CD14-positive monocyte (primary cell): Measurements from ENCODE around the gene TARP.

Experiments used
- DNase-seq, 3 donors: peaks; one replicate each; pipeline ENCODE4 v3.0.0-alpha.2; 2011 to 2022
- H2AFZ ChIP-seq: 2 replicates; pipeline ENCODE4 v1.6.0; 2012; ENCODE audit warnings: mild to moderate bottlenecking, low read depth, low read length, inconsistent platforms; ENCODE audit not compliant: insufficient read depth, poor library complexity, severe bottlenecking
- H3K27ac ChIP-seq, 2 donors: 1 replicate in 1 of 2; 2 replicates in 1 of 2; pipeline ENCODE4 v1.5.1; 2012 to 2013; ENCODE audit warnings: low read length in 2 of 2, control low read depth in 1 of 2, inconsistent platforms in 1 of 2, low read depth in 1 of 2, mild to moderate bottlenecking in 1 of 2
- H3K27me3 ChIP-seq, 2 donors: one replicate each; pipeline versions ENCODE4 v1.6.0 to v1.6.1; 2011 to 2013; ENCODE audit warnings: low read length in 2 of 2; ENCODE audit not compliant: control insufficient read depth in 2 of 2, insufficient read depth in 2 of 2
- H3K36me3 ChIP-seq, 2 donors: replicated peaks in 1 of 2; 1 replicate in 1 of 2; 2 replicates in 1 of 2; pipeline versions ENCODE4 v1.5.1 to v1.6.1; 2012 to 2013; ENCODE audit warnings: low read length in 2 of 2, control low read depth in 1 of 2, inconsistent platforms in 1 of 2, mild to moderate bottlenecking in 1 of 2; ENCODE audit not compliant: insufficient read depth in 2 of 2, control insufficient read depth in 1 of 2
- H3K4me1 ChIP-seq, 2 donors: 1 replicate in 1 of 2; 2 replicates in 1 of 2; pipeline versions ENCODE4 v1.5.1 to v1.6.1; 2012 to 2013; ENCODE audit warnings: low read length in 2 of 2, control low read depth in 1 of 2, inconsistent platforms in 1 of 2, mild to moderate bottlenecking in 1 of 2, moderate library complexity in 1 of 2; ENCODE audit not compliant: insufficient read depth in 2 of 2, control insufficient read depth in 1 of 2
- H3K4me2 ChIP-seq: replicated peaks from 2 replicates; pipeline ENCODE3; 2012; ENCODE audit warnings: low read length, moderate library complexity, mild to moderate bottlenecking; ENCODE audit not compliant: poor library complexity, severe bottlenecking; ENCODE audit errors: extremely low read depth
- H3K4me3 ChIP-seq, 3 experiments: fragments of 200-600 bp in 1 of 3; sonication (generic) in 1 of 3; replicated peaks in 1 of 3; 1 replicate in 2 of 3; 2 replicates in 1 of 3; pipeline ENCODE4 v1.5.1; 2011 to 2013; ENCODE audit warnings: low read length in 3 of 3, mild to moderate bottlenecking in 3 of 3, control low read depth in 2 of 3, low read depth in 2 of 3, inconsistent platforms in 1 of 3, moderate library complexity in 1 of 3
- H3K79me2 ChIP-seq: 2 replicates; pipeline ENCODE4 v1.6.0; 2012; ENCODE audit warnings: mild to moderate bottlenecking, control low read depth, inconsistent platforms, low read length, moderate library complexity; ENCODE audit not compliant: insufficient read depth
- H3K9ac ChIP-seq: 2 replicates; pipeline ENCODE4 v1.6.0; 2017; ENCODE audit warnings: low read length, mild to moderate bottlenecking; ENCODE audit not compliant: insufficient read depth, poor library complexity, severe bottlenecking
- H3K9me3 ChIP-seq, 2 donors: replicated peaks in 1 of 2; 1 replicate in 1 of 2; 2 replicates in 1 of 2; pipeline versions ENCODE4 v1.5.1 to v1.6.1; 2012 to 2013; ENCODE audit warnings: low read length in 2 of 2, control low read depth in 1 of 2; ENCODE audit not compliant: control insufficient read depth in 1 of 2, insufficient read depth in 1 of 2
- H4K20me1 ChIP-seq: 2 replicates; pipeline ENCODE4 v1.6.0; 2012; ENCODE audit warnings: mild to moderate bottlenecking, low read length, control low read depth, moderate library complexity; ENCODE audit not compliant: insufficient read depth
- H3K27ac Mint-ChIP-seq, 7 donors: one replicate each; pipeline ENCODE4 v1.8.0; 2020; ENCODE audit warnings: mild to moderate bottlenecking in 7 of 7, mixed read lengths in 7 of 7, moderate library complexity in 6 of 7, inconsistent platforms in 2 of 7
- H3K27me3 Mint-ChIP-seq, 3 donors: one replicate each; pipeline ENCODE4 v1.8.0; 2021 to 2022; ENCODE audit warnings: low read depth in 3 of 3, mild to moderate bottlenecking in 3 of 3, mixed read lengths in 3 of 3, moderate library complexity in 3 of 3, inconsistent platforms in 1 of 3
- H3K36me3 Mint-ChIP-seq, 2 donors: one replicate each; pipeline ENCODE4 v1.8.0; 2020; ENCODE audit warnings: mixed read lengths in 2 of 2, inconsistent platforms in 1 of 2, mild to moderate bottlenecking in 1 of 2
- H3K4me1 Mint-ChIP-seq: one replicate; pipeline ENCODE4 v1.8.0; 2020; ENCODE audit warnings: mild to moderate bottlenecking, mixed read lengths
- H3K4me3 Mint-ChIP-seq, 2 donors: one replicate each; pipeline ENCODE4 v1.8.0; 2020; ENCODE audit warnings: mild to moderate bottlenecking in 2 of 2, mixed read lengths in 2 of 2, moderate library complexity in 1 of 2
- H3K9me3 Mint-ChIP-seq, 7 donors: one replicate each; pipeline ENCODE4 v1.8.0; 2020 to 2022; ENCODE audit warnings: mixed read lengths in 7 of 7, mild to moderate bottlenecking in 6 of 7, moderate library complexity in 6 of 7, inconsistent platforms in 2 of 7
- whole genome bisulfite sequencing: methylation state at CpG from one replicate; pipeline ENCODE4 v1.1.5; 2013; ENCODE audit warnings: missing lambda C conversion rate; ENCODE audit not compliant: insufficient coverage; 5-methylcytosine and 5-hydroxymethylcytosine counted together
- intact Hi-C, 2 donors: fragments of 100-400 bp; cut with micrococcal nuclease; formaldehyde crosslinking; loops; one replicate each; pipeline versions ENCODE4 v1.15.0 to v1.15.1; 2023
- TF ChIP-seq, protein P1 (sequence below): fragments of 200-600 bp; IDR thresholded peaks from one replicate; pipeline ENCODE4 v1.8.0; 2022; ENCODE audit warnings: antibody characterized with exemption, mild to moderate bottlenecking

TARP gene

GRCh38 chr7:38312821-38313220 is 39.4 kb upstream of the TARP start:
- H3K79me2 ChIP-seq: peaks cover 21% of the 10 kb centered on the region
- no peaks in the 10 kb centered on the region for H3K9me3 ChIP-seq
- TF ChIP-seq, protein P1, sequence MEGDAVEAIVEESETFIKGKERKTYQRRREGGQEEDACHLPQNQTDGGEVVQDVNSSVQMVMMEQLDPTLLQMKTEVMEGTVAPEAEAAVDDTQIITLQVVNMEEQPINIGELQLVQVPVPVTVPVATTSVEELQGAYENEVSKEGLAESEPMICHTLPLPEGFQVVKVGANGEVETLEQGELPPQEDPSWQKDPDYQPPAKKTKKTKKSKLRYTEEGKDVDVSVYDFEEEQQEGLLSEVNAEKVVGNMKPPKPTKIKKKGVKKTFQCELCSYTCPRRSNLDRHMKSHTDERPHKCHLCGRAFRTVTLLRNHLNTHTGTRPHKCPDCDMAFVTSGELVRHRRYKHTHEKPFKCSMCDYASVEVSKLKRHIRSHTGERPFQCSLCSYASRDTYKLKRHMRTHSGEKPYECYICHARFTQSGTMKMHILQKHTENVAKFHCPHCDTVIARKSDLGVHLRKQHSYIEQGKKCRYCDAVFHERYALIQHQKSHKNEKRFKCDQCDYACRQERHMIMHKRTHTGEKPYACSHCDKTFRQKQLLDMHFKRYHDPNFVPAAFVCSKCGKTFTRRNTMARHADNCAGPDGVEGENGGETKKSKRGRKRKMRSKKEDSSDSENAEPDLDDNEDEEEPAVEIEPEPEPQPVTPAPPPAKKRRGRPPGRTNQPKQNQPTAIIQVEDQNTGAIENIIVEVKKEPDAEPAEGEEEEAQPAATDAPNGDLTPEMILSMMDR: no peak
- peaks cover 47 to 58% of the 10 kb centered on the region in 2 donors for H3K4me1 ChIP-seq
- no peaks in the 10 kb centered on the region for H3K36me3 ChIP-seq
- no CpG with 5 or more reads among the region's 2 CpGs for WGBS
- peak overlapping the region; percentile 52 for H2AFZ ChIP-seq
- H3K27me3 Mint-ChIP-seq: no peaks in the 10 kb centered on the region
- H3K4me2 ChIP-seq: peak overlapping the region; percentile 82
- no peaks in the 10 kb centered on the region for H3K27me3 ChIP-seq
- H3K36me3 Mint-ChIP-seq: no peaks in the 10 kb centered on the region
- no peaks in the 10 kb centered on the region for H4K20me1 ChIP-seq
- H3K4me3 ChIP-seq: peak overlapping the region; percentile 8 to 78 (median 24)
- intact Hi-C loops: no loop called here
- peak; percentile 42 to 75 (median 73) for DNase-seq
- H3K9me3 Mint-ChIP-seq: no peaks in the 10 kb centered on the region
- H3K9ac ChIP-seq: no peak overlapping the region
- H3K4me1 Mint-ChIP-seq: peaks cover 53% of the 10 kb centered on the region
- peak overlapping the region; percentile 64 to 74 for H3K4me3 Mint-ChIP-seq
- H3K27ac ChIP-seq: peak overlapping the region; percentile 55 to 67
- H3K27ac Mint-ChIP-seq: peak overlapping the region; percentile 72 to 87 (median 76)

GRCh38 chr7:38311329-38311937 is 38.0 kb upstream of the TARP start:
- intact Hi-C loops: no loop called here
- peaks cover 41 to 59% of the 10 kb centered on the region in 2 donors for H3K4me1 ChIP-seq

More at GRCh38 chr7:38311329-38311937, 38.0 kb upstream of the TARP start:
- H3K27me3 ChIP-seq: no peaks in the 10 kb centered on the region
- H3K79me2 ChIP-seq: peaks cover 15% of the 10 kb centered on the region
- H4K20me1 ChIP-seq: no peaks in the 10 kb centered on the region
- H3K9ac ChIP-seq: peak overlapping the region; percentile 76
- peaks cover 0 to 4% of the 10 kb centered on the region in 2 donors for H3K9me3 ChIP-seq
- Mint-ChIP-seq H3K4me1 (peaks cover 55% of the 10 kb centered on the region), H3K36me3 (peaks cover 0 to 4% of the 10 kb centered on the region in 2 donors), H3K4me3 (peak overlapping the region; percentile 80 to 93), H3K27me3 (peaks cover 0 to 2% (median 0%) of the 10 kb centered on the region in 3 donors), H3K27ac (peak overlapping the region; percentile 84 to 93 (median 86)), H3K9me3 (peaks cover 0 to 6% (median 4%) of the 10 kb centered on the region in 7 donors)
- no peaks in the 10 kb centered on the region for H3K36me3 ChIP-seq
- H3K27ac ChIP-seq: peak overlapping the region; percentile 77 to 85
- H3K4me2 ChIP-seq: peak overlapping the region; percentile 82
- TF ChIP-seq, protein P1: no peak
- H3K4me3 ChIP-seq: peak overlapping the region; percentile 64 to 78 (median 72)
- 4% methylated on average over 31 of the region's 38 CpGs for WGBS
- H2AFZ ChIP-seq: peak overlapping the region; percentile 97
- DNase-seq: peak in 2 of 3 donors; percentile 37
